Measurements from ENCODE around the gene OR5A2.

OR5A2 gene

GRCh38 chr11:59427068-59427382 is 812 bp upstream of the OR5A2 start:
- Histone ChIP-seq H3K36me3 (no peaks in the 10 kb centered on the region), H3K4me1 (no peaks in the 10 kb centered on the region), H3K27me3 (no peaks in the 10 kb centered on the region), H3K4me3 (ENCODE audit: low read depth, low read length) (no peak overlapping the region), H3K9me3 (no peaks in the 10 kb centered on the region)
- TF ChIP-seq CTCF (IDR thresholded peaks at IDR 0.05; ENCODE audit: low read depth, low read length), result no peak
- DNase-seq, result no peak

GRCh38 chr11:59425131-59425530 is 1.1 kb downstream of the OR5A2 start:
- DNase-seq, result no peak
- H3K36me3 ChIP-seq, result no peaks in the 10 kb centered on the region
- H3K9me3 ChIP-seq, result no peaks in the 10 kb centered on the region
- H3K4me1 ChIP-seq, result no peaks in the 10 kb centered on the region
- no peak for TF ChIP-seq CTCF (IDR thresholded peaks at IDR 0.05; ENCODE audit: low read depth, low read length)
- no peak overlapping the region for H3K4me3 ChIP-seq (ENCODE audit: low read depth, low read length)
- no peaks in the 10 kb centered on the region for H3K27me3 ChIP-seq

- no peak for DNase-seq
- Histone ChIP-seq H3K4me3 (ENCODE audit: low read depth, low read length) (no peak overlapping the region), H3K36me3 (no peaks in the 10 kb centered on the region)
These were observed 2.4 kb downstream of the OR5A2 start for GRCh38 chr11:59423835-59424234.

GRCh38 chr11:59418156-59418555 is 8.1 kb downstream of the OR5A2 start:
- Histone ChIP-seq H3K9me3 (no peaks in the 10 kb centered on the region), H3K4me3 (ENCODE audit: low read depth, low read length) (no peak overlapping the region), H3K36me3 (no peaks in the 10 kb centered on the region), H3K4me1 (no peaks in the 10 kb centered on the region), H3K27me3 (no peaks in the 10 kb centered on the region)
- TF ChIP-seq CTCF (IDR thresholded peaks at IDR 0.05; ENCODE audit: low read depth, low read length), result no peak
- DNase-seq, result no peak

More at GRCh38 chr11:59423835-59424234, 2.4 kb downstream of the OR5A2 start:
- Histone ChIP-seq H3K4me1 (no peaks in the 10 kb centered on the region), H3K27me3 (no peaks in the 10 kb centered on the region), H3K9me3 (no peaks in the 10 kb centered on the region)
- no peak for TF ChIP-seq CTCF (IDR thresholded peaks at IDR 0.05; ENCODE audit: low read depth, low read length)

- Histone ChIP-seq H3K27me3 (no peaks in the 10 kb centered on the region), H3K4me1 (no peaks in the 10 kb centered on the region), H3K9me3 (no peaks in the 10 kb centered on the region), H3K36me3 (no peaks in the 10 kb centered on the region), H3K4me3 (ENCODE audit: low read depth, low read length) (no peak overlapping the region)
- TF ChIP-seq CTCF (IDR thresholded peaks at IDR 0.05; ENCODE audit: low read depth, low read length), result no peak
- DNase-seq, result no peak
These were observed 9.2 kb downstream of the OR5A2 start for GRCh38 chr11:59417023-59417422.

- Histone ChIP-seq H3K36me3 (no peaks in the 10 kb centered on the region), H3K4me3 (ENCODE audit: low read depth, low read length) (no peak overlapping the region), H3K4me1 (no peaks in the 10 kb centered on the region), H3K27me3 (no peaks in the 10 kb centered on the region), H3K9me3 (no peaks in the 10 kb centered on the region)
- no peak for TF ChIP-seq CTCF (IDR thresholded peaks at IDR 0.05; ENCODE audit: low read depth, low read length)
- DNase-seq, result no peak
These were observed 9.6 kb downstream of the OR5A2 start for GRCh38 chr11:59416613-59417012.
